NCI-H526 treated with DMSO at 0.1 percent for 48 hours (cell line): ENCODE results near the gene VCPKMT.
"Not testable (repeated sequence)": the region's sequence is repeated elsewhere in the genome, so short reads cannot be mapped to it uniquely, and the experiment has no call there.

Experiments
- DNase-seq: peaks from one replicate; lab custom pipeline; 2025; lab: John Stamatoyannopoulos, UW

The VCPKMT gene

DNA sequence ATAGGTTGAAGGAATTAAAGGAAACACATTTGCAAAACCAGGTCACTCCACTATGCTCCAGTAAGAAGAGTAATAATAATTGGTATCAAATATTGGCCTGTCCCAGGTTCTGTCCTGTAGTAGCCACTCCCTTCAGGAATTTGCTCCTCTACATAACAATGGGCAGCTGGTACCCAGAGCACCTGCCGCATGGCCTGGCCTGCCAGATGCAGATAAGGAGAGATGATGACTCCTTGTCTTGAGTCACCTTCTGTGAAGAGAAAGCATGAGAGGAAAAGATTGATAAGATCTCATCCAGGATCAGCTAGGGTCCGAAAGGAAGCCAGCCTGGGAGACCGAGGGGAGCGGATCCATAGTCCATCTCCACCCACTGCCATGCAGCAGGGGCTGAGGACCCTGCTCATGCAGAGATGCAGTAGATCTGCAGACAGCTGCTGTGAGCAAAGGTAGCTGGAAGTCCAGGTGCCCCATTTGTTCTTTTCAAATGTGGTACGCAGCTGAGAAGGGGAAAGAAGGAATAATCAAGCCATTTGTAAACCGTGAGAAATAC lies 24.3 kb downstream of the VCPKMT start:
- no peak for DNase-seq

DNA sequence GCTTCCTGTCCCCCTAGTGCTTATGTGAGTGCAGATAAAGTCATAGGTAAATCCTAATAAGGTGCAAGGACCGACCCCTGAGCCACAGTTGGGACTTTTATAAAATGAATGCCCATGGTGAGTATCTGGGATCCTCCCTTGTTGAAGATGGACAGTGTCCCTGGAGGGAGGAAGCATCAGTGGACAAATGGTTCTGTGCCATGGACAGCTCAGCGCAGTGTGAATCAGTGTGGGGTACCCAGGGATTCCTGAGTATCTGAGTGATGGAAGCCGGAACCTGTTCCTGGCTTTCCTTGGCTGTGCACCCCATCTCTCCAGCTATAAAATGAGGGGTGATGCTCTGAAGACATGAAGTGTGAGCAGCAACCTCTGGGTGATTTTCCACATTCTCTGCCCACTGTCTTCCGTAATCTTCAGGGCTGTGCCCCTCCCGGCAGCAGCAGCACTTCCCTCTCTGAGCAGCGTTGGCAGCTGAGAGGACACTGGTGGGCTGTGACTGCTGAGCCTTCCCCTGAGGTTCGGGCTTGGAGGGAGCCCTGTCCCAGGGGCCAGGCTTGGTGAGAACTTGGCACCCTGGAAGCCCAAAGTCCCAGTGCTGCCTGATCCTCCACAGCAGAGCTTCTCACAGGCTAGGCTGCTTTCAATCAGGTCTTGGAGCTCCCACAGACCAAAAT lies 25.0 kb downstream of the VCPKMT start:
- no peak for DNase-seq

DNA sequence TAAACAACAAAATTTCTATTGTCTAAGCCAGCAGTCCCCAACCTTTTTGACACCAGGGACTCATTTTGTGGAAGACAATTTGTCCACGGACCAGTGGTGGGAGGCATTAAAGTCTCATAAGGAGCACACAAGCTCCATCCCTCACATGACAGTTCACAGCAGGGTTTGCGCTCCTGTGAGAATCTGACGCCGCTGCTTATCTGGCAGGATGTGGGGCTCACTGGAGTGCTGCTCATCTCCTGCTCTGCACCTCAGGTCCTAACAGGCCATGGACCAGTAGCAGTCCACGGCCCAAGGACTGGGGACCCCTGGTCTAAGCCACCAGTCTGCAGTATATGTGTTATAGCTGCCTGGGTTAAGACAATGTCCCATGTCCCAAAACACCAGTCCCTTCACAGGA lies 27.2 kb downstream of the VCPKMT start:
- no peak for DNase-seq

DNA sequence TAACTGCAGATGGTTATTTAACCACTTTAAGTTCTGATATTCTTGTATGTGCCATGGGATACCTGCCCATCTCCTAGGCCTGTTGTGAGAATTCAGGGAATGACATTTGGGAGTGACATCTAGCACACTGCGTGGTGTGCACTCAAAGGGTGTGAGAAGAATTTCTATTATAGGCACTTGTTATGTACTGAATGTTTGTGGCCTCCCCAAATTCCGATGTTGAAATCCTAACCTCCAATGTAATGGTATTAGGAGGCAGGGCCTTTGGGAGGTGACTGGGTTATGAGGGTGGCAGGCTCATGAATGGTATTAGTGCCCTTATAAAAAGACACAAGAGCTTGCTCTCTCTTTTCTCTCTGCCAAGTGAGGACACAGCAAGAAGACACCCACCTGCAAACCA lies 27.6 kb downstream of the VCPKMT start:
- no peak for DNase-seq

DNA sequence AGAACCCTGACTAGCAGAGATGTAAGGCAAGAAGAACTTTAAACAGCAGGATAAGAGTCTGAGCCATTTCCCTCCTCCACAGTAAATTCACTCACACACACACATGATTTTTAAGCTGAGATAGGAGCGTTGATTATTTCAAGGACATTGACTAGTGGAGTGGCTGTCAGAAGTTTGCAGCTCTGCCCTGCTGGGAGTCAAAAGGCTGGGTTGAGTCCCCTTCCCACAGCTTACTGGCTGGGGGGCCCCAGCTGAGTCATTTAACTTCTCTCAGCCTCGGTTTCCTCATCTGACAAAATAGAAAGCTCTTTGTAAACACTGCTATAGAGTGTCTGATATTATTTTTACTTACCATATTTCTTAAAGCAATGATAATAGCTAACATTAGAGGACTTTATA lies 28.3 kb downstream of the VCPKMT start:
- no peak for DNase-seq

DNA sequence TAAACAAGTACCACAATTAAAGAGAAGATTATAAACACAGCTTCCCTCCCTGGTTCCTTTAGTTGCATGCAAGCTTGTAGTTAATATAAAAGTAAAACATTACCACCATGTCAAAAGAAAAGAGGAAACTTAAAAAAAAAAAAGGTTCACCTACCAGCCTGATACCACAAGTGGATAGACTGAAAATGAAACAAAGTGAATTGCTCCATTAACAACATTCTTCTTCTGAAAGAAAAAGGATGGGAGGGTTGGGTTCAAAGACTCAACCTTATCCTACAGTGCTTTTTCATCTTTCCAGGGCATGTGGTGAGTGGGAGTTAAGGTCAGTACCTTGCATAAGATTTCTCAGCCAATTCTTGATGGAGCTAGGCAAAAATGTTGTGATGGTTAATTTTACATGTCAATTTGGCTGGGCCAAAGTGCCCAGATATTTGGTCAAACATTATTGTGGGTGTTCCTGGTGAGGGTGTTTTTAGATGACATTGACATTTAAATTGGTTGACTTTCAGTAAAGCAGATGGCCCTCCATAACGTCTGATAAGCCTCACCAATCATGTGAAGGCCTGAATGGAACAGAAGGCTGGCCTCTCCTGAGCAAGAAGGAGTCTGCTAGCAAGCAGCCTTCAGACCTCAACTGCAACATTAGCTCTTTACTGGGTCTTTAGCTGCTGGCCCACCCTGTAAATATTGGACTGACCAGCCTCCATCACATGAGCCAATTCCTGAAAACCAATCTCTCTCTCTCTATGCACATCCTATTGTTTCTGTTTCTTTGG lies 28.8 kb downstream of the VCPKMT start:
- DNase-seq, result no peak

DNA sequence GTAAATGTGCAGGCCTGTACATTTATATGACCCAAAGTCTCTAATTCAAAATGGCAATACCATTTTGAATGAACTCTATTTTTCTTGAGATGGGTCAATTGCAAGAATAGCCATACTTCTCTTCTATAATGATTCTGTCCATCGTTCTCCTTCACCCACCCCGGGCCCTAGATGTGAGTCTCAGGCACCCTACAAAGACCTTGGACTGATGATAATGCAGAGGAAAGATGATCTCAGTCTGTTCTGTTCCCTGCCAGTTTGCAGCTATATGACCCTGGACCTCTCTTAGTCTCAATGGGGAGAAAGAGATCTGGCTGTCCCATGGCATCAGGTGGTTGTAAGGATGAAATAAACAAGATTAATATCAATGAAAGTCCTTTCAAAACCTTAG lies 30.1 kb downstream of the VCPKMT start:
- DNase-seq, result no peak

DNA sequence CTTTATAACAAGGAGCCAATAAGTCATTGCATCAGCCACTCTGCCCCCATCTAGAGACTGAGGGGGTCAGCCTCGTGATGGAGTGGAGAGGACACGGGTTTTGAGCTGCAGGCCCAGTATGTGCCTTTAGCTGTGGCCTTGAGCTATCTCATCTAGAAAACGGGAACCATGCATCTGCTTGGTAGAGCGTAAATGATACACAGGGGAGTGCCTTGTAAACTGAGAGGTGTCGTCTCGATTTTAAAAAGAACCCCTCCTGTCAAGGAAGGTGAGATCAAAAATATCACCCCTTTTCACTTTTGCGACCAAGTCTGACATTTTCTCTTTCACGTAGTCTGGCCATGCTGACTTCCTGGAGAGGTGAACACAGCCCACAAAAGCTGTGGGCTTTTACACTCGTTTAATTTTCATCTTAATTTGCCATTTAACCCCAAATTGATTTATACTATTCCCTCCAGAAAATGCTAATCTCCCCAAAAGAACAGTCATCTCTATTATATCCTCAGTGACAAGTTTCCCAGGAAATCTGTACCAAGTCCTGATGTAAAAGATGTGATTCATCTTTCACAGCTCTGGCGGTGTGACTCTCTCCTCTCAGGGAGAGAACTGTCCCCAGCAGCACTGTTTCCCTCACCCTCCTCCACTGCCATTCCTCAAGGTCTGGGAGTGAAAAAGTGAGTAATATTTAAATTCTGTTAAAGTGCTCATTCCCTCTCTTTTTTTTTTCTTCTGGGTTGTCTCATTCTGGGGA lies 30.6 kb downstream of the VCPKMT start:
- DNase-seq, result no peak

DNA sequence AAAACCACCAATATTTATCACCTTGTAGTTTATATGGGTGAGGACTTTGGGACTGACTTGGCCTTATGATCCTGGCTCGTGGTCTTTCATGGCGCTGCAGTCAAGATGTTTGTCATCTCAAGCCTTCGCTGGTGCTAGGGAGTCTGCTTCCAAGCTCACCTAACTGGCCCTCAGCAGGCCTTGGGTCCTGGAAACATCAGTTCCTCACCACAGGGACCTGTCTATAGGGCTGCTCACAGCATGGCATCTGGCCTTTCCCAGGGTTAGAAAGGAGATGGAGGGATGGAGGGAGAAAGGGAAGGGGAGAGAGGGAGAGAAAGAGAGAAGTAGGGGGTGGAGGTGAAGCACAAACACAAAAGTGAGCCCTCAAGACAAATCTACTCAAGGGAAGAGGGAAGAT lies 31.7 kb downstream of the VCPKMT start:
- no peak for DNase-seq

DNA sequence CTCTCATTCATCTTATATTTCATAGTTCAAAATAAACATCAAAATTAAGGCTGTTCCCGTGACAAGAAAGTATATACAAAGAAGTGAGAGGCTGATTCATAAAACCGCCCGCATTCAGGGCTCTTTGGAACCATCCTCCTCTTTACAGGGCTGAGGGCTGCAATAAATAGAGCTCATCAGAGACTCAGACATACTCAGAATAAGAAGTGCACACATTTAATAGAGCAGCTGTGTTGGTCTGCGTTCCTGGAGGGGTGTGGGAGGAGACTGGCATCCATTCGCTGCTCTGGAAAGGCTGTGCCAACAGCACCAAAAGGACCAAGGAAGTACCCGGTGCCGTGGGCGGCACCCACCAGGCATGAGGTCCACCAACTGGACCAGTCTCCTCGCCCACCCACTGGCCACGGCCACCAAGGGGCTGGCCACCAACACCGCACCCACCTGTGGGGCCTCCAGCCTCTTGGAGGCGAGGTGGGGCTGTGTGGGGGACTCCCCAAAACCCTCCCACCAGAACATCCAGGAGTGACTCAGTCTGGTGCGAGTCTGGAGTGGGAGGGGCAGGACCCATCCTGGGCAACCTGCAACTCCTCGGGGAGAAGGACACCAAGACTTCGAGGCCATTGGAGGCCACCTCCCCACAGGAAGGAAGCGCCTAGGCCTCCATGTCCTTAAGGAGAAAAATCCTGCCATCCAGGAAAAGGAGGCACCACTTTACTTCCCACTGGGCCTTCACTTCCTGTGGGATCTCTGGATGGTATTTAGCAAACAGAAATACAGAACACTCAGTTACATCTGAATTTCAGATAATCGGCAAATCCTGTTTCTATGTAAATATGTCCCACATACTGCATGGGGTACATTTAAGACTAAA lies 32.7 kb downstream of the VCPKMT start:
- DNase-seq, result no peak

DNA sequence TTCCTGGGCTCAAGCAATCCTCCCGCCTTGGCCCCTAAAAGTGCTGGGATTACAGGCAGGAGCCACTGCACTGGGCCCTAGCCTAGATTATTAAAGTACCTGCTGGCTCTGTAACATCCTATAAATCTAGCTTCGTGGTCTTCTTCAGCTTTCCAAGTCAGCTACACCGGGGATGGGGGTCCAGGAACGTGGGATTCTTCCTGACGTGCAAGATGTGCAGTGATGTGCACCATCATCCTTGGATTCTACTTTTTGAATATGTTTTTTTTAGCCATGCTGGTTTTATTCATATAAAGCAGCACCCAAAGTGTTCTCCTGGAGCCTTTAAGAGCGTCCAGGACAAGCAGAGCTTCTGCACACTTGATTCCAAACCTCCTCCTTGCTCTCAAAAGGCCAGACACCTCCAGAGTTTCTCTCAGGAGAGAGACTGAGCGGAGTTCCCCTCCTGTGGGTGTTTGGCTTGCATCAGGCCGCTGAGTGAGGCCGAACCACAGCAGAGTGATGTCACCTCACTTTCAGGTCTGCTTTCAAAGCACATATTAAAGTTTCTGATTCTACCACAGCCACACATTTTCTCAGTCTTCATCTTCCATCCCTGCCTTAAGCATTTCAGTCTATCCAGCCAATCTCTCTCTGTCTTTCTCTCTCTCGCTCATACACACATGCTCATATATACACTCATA lies 33.4 kb downstream of the VCPKMT start:
- DNase-seq, result no peak

DNA sequence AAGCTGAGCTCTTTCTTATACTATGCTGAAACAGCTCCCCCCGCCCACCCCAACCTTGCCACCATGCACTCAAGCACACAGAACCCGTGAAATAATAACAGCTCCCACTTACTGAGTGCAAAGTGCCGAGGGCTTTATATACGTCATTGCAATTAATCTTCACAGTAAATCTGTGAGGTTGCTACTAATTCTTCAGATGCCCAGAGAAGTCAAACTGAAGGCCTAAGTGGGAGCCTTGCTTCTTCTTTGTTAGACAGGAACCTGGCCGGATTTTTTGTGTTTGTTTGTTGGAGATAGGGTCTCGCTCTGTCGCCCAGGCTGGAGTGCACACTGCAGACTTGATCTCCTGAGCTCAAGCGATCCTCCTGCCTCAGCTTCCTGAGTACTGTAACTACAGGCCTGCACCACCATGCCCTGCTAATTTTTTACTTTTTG lies 34.0 kb downstream of the VCPKMT start:
- no peak for DNase-seq

DNA sequence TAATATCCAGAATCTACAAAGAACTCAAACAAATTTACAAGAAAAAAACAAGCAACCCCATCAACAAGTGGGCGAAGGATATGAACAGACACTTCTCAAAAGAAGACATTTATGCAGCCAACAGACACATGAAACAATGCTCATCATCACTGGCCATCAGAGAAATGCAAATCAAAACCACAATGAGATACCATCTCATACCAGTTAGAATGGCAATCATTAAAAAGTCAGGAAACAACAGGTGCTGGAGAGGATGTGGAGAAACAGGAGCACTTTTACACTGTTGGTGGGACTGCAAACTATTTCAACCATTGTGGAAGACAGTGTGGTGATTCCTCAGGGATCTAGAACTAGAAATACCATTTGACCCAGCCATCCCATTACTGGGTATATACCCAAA lies 37.3 kb downstream of the VCPKMT start:
- not testable (repeated sequence) for DNase-seq

DNA sequence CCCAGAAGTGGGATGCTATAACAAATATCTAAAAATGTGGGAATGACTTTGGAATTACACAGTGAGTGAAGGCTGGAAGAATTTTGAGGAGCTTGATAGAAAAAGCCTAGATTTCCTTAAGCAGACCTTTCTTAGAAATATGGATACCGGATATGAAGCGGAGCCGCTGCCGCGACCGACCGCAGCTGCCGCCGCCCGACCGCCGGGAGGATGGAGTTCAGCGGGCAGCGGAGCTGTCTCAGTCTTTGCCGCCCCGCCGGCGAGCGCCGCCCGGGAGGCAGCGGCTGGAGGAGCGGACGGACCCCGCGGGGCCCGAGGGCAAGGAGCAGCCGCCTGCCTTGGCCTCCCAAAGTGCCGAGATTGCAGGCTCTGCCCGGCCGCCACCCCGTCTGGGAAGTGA lies 42.7 kb downstream of the VCPKMT start:
- not testable (repeated sequence) for DNase-seq

DNA sequence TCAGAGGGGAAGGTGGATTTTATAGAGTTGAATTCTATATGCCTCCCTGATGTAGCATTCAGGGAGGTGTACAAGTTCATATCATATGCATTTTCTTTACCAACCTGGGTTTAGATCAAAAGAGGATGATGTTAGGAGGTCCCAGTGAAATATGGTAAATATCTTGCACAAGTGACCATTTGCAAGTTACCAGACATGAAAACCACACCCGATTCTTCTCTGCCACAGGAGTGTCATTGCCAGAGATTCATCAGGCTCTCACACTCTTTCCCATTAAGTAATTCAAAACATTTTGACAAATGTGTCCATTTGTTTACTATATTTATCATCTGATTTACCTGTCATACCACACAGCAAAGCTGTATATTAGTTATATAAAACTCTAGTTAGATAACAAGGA lies 44.0 kb downstream of the VCPKMT start:
- DNase-seq, result no peak

DNA sequence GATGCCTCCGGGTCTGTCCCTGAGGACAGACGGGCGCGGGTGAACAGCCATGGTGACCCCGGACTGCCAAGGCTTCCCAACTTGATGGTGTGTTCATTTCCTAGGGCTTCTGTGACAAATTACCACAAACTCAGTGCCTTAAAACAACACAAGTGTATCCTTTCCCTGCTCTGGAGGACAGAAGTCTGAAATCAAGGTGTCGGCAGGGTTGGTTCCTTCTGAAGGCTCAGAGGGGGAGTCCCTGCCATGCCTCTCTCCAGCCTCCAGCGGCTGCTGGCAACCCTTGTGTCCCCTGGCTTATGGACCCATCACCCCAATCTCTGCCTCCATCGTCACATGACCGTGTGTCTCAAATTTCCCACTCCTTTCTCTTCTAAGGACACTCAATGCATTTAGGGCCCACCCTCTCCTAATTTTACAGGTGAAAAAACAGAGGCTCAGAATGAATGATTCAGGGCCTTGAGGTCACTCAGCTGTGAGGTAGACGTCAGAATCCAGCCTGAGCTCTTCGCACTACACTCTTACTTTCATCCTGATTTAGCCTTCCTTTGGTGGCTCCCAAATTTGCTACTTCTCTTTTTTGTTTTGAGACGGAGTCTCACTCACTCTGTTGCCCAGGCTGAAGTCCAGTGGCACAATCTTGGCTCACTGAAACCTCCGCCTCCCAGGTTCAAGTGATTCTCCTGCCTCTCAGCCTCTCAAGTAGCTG lies 45.4 kb downstream of the VCPKMT start:
- no peak for DNase-seq

DNA sequence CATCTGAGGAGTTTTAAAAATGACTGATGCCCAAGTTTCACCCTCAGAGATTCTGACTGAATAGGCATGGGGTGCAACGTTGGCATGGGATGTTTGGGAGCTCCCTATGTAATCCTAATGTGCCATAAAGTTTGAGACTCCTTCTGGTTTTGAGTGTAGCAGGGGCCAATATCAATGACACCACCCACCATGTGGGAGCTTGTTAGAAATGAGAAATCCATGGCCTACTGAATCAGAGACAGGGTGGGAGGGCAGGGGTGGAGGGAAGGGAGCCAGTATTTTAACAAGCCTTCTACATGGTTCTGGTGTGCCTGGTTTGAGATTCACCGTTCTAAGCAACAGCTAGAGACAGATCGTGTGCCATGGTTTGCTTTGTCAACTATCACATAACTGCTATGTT lies 46.1 kb downstream of the VCPKMT start:
- DNase-seq, result no peak

DNA sequence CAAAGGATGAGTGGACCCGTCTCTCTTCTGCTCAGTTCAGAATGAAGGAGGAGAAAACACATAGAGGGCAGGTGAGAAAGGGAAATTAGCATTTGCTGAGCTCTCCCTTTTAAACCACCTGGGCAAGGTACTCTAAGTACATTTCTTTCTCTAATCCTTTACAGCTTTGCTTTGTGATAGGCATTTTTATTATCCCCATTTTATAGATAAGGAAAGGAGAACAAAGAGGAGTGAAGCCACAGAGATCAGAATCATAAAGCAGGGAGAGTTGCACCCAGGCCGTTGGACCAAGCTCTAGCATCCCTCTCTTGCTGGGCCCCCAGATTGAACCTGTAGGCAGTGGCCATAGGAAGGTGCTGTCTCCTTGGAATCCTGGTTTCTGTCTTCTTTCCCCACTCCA lies 47.0 kb downstream of the VCPKMT start:
- no peak for DNase-seq

DNA sequence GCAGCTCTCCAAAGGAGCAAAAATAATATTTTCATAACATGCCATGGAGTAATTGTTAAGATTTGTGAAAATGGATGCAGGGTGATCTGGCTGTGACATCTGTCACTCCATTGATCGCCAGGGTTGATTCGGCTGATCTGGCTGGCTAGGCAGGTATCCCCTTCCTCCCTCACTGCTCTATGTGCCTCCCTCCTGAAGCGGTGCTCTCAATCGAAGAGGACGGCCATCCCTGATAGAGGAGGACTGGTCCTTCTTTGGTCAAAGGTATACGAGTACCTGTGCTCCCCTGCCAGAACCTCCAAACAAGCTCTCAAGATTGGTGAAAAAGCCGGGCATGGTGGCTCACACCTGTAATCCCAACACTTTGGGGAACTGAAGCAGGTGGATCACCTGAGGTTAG lies 47.9 kb downstream of the VCPKMT start:
- DNase-seq, result no peak

DNA sequence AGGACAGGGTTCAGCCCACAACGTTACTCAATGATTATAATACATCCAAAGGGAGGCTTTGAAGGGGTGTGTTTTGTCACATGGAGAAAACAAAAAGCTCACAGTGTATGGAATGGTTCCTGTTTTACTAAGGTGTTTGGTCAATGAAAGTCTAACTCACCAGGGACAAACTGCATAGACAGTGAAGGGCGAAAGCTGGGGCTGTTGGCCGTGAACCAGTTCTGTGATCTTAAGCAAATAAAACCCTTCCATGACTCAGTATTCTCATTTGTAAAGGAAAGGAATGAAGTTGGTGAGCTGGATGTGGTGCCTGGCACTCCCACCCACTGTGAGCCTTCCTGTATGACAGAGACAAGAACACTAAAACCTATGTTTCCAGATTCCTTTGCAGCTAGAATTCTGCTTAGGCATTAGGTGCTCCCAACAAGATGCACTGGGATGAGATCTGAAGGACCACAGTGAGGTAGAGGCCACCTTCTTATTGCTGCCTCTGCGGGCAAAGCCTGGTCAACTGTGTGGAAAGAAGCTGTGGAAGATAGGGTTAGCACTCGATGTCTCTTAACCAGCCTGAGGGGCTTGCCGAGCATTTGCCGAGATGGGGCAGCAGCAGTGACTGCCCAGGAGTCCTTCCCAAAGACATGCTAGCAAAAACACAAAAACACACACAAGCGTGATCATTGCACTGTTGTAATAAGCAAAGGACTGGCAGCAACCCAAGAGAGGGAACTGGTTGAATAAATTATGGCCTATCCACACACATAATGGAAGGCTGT lies 48.5 kb downstream of the VCPKMT start:
- DNase-seq, result no peak
